ENCODE results near the gene INF2.
"Not testable (repeated sequence)": the region's sequence is repeated elsewhere in the genome, so short reads cannot be mapped to it uniquely, and the experiment has no call there.

Gene INF2

DNA sequence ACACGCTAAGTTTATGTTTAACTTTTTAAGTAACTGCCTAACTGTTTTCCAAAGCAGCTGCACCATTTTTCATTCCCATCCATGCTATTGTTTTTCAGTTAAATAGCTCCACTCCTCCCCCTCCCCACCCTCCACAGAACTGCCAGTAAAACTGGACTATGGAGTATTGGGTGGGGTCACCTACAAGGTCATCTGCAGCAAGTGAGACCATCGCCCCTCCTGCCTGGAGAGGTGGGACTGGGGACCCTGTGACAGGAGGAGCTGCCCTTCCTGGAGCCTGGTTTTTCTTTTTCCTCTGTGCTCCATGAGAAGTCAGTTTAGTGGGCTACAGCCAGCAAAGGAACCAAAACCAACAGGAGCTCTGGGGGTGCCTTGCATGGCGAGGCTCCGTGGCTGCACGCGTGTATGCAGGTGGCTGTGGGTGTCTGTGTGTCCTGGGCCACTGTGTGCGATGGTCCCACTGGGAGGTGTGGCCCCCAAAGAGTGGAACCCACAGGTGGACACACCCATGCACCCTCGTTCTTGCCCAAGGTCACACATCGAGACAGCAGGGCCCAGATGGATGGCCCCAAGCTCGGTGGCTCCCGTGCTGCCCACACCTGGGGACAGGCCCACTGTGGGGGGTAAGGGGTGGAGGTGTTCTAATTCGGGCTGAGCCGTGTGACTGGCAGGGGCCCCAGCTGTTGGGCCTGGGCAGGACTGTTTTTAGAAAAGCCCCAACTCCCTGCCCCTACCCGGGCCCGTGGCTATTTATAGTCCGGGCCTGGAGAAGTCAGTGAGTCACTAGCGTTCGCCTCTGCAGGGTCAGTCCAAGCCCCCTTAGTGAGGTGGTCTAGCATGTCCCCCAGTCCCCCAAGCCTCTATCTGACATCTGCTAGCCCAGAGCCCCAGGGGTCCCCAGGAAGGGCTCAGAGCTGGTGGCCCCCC lies 32.4 kb downstream of the INF2 start:
- no peak for DNase-seq (ENCODE audit: low read depth in 3 of 3)

DNA sequence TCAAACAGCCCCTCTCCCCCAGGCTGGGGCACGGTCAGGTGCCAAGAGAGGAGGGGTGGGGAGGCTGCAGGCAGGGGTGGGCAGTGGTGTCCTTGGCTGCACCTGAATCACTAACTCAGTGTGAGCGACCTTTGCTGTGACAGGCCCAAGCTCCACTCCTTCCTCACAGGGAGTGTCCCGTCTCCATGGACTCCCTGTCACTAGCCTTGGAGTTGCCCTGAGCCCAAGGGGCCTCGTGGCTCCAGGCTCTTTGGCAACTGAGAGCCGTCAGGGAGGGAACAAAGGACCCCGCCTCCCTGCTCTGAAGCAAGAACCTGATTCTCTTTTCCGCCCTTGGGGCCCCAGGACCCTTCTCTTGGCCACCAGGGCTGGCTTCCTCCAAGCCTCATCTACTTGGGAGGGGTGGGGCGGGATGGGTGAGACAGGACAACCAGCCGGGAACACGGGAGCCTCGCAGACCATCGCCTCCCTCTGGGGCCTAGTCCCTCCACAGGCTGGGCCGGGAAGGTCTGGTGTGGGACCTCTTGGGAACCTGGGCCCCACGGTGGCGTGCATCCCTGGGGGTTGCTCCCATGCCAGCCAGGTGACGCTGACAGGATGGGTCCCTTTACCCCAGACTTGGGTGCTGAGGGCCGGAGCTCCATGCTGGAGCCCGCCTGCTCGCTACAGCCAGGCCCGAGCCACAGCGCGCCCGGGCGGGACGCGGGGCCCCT lies 33.7 kb downstream of the INF2 start:
- DNase-seq (ENCODE audit: low read depth in 3 of 3): no peak

DNA sequence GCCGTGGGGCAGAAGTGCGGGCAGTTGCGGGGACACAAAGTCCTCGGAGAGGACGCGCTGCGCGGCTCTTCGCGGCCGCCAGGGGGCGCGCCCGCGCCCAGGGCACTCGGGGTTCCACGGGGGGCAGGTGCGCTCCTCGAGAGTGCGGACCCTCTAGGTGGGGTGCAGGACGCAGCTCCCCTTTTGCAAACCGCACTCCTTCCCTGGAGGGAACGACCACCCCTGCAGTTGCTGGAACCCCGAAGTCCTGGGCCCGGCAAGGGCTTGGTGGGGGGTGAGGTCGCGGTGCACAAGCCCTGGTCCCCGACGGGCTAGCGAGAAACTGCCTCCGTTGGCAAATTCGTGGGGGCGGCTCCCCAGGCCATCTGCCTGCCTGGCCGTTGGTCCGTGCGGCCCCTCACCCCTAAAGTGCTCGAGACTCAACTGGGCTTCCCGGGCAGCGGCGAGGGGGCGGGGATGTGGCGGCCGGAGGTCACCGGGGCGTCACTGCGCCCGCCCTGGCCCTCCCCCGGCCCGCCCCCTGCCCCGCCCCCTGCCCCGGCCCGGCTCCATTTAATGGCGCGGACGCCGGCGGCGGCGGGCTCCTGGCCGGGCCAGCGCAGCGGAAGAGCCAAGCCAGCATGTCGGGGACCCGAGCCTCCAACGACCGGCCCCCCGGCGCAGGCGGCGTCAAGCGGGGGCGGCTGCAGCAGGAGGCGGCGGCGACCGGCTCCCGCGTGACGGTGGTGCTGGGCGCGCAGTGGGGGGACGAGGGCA lies 34.4 kb downstream of the INF2 start, which contains the start of gene ADSS1:
ADSS1 (plus strand) TSS at position 579 of the 756 bp plus-strand sequence; CDS start at position 621, 42 bp downstream.
- DNase-seq (ENCODE audit: low read depth in 3 of 3): peak; percentile 15 to 50 (median 20)

DNA sequence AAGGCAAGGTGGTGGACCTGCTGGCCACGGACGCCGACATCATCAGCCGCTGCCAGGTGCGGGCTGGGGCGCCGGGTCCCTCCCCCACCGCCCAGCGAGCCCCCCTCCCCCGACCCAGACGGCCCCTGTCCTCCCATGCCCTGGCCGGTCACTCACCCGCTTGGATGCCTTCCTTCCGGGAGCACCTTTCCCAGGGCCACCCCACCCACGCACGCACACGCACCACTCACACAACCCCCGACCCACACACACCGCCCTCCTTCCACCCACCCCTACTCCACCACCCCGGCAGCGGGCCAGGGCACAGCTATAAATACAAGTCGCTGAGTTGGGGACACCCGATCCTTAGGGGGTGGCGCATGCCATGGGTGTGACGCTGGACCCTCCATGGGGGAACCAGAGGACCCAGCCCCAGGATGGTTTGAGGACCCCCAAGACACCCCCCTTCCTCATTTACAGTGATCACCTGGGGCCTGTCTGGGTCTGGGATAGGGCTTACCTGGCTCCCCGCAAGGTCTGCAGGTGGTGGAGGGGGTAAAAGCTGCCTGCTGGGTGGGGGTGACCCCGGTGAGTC lies 35.1 kb downstream of the INF2 start:
- no peak for DNase-seq (ENCODE audit: low read depth in 3 of 3)

DNA sequence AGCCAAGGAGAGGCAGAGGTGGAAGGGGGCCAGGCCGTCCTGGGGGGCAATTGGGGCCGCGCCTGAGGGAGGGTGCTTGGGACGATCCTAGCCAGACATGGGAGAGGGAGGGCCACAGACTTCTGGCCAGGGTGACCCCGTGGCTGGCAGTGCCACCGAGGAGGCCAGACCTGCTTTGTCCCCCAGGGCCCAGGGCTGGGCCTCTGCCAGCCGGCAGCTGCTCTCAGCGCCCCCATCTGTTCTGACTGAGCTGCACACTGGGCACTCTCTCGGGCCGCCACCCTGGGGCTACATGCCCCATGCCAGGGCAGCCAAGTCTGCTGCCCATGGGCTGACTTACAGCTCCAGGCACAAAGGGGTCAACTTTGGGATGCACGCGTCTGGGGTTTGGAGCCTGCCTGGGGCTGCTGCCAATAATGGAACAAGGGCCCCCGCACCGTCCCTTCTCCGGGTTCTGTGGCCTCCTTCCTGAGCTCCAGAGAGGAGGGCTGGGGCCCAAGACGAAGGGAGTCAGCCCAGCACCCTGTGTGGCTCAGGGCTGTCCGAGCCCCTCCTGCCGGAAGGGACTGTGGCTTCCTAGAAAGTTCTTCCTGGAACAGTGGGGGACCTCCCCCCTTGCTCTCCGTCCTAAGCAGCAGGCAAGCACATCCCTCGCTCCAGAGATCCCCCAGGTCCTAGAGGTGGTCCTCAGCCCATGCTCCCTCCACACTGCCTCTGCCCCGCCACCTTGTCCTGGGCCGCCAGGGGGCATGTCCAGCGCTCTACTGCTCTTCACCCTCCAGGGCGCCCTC lies 35.8 kb downstream of the INF2 start:
- no peak for DNase-seq (ENCODE audit: low read depth in 3 of 3)

DNA sequence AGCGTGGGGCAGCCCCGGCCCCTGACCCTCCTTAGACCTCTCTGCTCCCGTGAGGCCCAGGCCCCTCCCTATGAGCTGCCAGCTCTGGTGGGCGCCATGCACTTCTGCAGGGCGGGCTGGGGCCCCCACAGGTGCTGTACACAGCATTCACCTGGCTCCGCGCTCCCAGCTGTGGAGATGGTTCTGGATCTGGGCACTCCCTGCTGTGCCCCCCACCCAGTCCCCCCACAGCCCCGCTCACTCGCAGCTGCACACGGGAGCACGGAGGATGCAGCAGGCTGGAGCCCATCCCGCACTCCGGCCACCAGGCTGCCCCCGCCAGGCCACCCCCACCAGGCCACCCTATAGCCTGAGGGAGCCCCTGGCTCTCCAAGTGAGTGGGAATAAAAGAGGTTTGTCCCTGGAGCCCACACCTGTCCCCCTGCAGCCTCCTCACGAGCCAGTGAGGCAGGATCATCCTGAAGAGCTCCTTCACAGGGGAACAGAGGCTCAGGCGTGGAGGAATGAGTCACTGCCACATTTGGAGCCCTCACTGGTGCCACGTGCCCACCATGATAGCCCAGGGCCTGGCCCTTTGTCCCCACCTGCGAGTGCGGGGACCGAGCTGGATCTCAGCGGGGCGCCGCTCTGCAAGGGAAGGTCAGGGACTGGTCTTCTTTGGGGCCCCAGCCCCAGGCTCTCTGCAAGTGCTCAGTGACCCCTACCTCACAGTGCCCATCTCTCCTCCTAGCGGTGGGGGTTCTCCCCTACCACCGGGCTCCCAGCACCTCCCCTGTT lies 36.5 kb downstream of the INF2 start:
- DNase-seq (ENCODE audit: low read depth in 3 of 3): no peak

DNA sequence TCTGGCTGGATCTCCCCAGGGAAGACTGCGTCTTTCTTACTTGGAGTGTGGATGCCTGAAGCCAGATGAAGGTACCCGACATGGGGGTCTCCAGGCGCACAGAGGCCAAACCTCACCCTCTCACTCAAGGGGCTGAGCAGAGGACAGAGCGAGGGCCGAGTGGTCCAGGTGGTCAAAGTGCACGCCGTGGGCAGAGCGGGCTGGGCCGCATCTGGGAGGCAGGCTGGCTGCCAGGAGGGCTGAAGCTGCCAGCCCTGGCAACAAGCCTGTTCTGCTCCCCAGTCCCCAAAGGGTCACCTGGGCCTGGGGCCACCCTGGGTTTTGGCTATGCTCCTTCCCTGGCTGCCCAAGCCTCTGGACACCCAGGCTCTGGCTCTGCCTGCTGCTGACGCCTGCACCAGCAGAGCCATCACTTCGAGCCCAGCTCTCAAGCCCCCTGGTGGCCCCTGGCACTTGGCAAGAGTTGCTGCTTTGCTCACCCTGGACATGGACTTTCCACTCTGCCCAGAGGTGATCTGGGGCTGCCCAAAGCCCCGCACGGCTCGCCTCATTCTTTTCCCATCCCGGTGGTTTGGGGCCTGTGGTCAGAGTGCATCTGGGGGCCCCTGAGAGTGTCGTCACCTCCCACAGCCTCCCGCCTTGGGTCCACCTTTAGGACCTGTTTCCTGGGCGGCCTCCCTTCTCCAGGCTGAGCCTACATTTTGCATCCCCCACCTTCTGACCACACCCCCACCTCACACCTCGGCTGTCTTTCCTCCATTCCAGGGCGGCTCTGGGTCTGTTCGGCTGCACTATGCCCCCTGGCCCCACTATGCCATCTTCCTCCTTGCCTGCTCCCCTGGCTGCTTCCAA lies 37.4 kb downstream of the INF2 start:
- no peak for DNase-seq (ENCODE audit: low read depth in 3 of 3)

DNA sequence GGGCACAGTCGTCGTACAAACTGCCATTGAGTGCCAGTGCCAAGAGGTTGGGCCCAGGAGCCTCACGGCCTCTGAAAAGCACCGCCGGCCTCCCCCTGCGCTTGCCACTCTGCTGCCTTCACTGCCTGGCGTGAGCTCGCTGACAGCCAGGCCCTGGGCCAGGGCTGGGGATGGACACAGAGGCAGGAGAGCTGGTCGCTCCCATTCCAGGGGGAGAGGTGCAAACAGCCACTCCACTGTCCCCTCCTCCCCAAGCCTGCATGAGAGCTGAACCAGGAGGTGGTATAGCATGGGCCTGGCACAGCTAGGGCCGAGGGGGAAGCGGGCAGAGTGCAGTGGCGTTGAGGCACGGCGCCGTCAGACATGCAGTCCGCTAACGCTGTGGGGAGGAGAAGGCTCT lies 39.2 kb downstream of the INF2 start:
- no peak for DNase-seq (ENCODE audit: low read depth in 3 of 3)

DNA sequence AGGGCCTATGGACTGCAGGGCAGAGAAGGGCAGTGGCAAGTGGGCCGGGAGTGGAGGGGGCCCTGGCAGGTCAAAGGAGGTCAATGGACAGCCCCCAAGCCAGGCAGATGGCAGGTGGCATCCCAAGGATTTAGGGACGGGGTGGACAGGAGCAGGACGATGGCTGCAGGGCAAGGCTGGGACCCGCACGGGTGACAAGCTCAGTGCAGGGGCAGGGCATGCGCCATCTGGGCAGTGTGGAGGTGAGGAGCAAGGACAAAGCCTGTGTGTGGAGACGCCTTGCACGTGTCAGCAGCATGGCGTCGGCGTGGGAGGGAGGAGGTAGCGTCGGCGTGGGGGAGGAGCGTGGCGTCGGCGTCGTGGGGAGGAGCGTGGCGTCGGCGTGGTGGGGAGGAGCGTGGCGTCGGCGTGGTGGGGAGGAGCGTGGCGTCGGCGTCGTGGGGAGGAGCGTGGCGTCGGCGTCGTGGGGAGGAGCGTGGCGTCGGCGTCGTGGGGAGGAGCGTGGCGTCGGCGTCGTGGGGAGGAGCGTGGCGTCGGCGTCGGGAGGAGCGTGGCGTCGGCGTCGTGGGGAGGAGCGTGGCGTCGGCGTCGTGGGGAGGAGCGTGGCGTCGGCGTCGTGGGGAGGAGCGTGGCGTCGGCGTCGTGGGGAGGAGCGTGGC lies 39.9 kb downstream of the INF2 start:
- DNase-seq (ENCODE audit: low read depth in 3 of 3): not testable (repeated sequence)

DNA sequence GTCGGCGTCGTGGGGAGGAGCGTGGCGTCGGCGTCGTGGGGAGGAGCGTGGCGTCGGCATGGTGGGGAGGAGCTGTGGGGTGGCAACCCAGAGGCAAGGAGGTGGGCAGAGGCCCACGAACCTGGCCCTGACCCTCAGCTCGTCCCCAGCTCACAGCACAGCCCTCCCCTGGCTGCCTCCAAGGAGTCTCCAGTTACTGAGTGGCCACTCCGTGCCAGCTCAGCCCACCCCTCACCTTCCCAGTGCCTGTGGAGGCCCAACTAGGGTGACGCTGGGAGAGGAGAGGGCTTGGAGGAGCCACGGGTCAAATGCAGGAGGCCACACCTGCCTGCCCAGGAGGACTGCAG lies 40.4 kb downstream of the INF2 start:
- no peak for DNase-seq (ENCODE audit: low read depth in 3 of 3)

DNA sequence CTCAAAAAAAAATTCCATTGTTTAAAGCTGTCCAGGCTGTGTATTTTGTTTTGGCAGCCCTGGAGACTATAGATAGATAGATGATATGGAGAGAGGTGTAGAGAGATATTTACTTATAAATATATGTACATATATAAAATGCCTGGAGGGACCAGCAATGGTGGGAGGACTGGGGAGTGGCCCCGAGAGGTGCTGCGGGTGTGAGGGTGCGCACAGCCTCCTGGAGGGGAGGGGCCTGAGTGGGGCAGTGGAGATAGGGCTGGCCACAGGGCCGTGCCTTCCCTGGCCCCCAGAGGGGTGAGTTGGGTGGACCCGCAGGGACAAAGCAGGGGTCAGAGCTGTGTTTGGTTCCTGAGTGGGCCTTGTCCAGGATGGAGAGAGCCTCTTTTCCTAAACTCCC lies 41.1 kb downstream of the INF2 start:
- no peak for DNase-seq (ENCODE audit: low read depth in 3 of 3)

DNA sequence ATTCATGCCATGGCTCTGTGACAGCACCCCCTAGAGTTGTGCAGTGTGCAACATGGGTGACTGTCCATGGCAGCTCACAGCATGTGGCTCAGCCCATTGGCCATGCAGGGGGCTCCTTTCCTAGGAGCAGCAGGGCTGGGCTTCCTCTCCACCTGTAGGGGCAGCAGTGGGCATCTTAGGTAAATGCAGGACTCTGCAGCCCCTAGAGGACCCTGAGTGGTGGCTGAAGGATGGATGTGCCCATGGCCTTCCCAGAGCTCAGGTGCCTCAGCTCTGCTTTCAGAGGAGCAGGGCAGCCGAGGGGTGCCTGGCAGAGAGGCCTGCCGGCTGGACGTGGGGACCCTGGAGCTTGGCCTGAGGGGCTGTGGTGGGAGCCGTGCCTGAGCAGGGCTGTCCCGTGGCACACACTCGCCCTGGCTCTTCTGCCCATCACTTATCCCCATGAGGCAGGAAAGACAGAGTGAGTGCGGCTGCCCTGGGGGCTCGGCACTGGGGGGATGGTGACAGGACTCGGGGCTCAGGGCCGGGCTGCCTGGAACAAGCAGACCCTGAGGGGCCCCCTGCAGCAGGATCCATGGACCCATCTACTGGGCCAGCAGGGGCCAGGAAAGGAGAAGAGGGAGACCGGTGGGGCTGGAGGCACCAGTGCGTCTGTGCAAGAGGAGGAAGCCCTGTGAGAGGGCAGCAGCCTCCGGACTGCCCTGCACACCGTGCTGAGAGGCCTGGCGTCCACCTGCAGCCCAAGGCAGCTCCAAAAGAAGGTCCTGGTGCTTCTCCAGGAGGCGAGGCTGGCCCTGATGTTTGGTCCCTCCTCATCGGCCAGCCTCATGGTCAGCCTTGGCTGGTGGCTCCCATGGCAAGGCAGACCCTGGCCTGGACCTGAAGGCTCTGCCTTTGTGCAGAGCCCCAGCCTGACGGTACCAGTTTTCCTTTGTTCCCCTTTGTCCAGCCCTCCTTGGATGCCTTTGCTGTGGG lies 42.2 kb downstream of the INF2 start:
- no peak for DNase-seq (ENCODE audit: low read depth in 3 of 3)

DNA sequence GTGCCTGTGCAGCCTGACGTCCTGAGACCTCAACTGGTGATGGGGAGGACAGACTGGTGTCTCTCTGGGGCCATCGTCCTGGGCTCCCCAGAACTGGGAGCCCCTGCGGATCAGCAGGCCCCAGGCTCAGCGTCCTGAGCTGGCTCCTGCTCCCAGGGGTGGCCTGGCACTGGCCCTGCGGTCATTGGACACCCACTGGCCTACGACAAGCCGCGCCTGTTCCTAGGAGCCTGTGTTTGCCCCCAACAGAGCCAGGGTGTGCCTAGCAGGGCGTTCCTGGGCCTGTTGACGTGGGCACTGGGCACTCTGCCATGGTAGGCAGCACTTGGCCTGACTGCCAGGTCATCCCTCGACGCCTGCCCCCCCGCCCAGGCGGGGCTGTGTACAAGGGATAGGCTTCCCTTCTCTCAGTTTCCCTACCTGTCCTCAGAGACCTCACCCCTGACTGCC lies 43.0 kb downstream of the INF2 start:
- no peak for DNase-seq (ENCODE audit: low read depth in 3 of 3)

DNA sequence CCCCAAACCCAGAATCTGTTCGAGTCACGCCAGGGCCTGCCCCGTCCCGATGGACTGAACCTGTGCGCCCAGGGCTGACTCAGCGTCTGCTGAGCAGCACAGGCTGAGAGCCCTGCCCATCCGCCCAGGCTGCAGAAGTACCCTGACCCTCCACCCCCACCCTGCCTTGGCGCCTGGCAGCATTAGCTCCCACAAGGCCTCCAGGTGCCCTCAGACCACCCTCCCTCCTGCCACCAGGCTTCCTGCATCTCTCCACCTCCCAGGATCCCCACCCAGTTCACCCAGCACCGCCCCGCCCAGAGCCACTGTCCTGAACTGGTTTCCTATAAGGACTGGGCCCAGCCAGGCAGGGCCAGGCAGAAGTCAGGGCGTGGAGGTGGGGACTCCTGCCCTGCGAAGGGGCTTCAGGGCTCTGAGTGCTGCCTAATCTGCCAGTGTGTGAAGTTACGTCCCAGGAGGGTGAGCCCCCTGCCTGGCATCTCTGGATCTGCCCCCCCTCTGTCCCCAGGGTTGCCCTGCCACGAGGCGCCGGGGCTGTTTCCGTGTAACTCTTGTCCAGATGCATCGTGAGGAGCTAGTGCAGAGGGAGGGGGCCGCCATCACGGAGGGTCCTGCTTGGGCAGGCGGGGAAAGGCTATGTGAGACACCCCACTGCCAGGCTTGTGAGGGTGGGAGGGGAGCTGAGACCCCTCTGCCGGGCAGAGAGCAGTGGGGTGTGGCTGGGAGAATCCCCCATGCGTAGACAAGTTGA lies 43.7 kb downstream of the INF2 start:
- DNase-seq (ENCODE audit: low read depth in 3 of 3): no peak

DNA sequence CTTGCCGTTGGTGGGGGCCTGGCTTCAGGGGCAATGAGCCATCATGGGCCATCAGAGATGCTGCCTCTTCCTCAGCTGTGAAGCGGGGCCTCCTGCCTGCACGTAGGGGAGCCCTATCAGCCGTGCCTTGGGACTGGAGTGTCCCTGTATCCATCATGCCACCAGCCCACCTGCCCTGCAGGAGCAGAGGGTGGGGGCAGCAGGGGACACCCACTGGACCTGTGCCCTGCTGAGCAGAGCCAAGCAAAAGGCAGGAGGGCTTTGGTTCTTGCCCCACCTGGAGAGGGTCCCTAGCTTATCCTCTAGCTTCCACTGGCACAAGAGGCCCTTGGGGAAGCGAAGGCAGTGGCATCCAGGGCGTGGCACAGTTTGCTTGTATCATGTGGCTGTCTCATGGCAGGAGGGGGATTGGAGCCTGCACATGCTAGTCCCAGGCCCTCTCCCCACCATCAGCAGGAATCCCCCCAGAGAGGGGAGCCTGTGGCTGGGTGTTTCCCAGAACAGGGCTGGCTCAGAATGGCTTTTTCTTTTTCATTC lies 44.7 kb downstream of the INF2 start:
- no peak for DNase-seq (ENCODE audit: low read depth in 3 of 3)

DNA sequence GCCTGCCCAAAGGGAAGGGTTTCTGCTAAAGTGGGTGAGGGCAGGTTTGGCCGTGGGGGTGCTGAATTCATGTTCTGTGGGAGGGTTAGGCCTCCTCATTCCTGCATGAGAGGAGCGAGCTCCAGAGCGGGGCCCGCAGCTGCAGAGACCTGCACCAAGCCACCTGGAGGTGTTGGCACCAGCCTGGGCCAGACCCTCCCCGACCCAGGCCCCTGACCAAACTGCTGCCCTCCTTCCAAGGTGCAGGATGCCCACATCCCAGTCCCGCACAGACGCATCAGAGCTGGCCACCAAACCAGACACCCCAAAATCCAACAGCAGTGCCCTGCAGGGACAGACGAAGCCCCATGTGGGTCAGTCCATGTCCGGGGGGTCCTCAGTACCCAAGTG lies 45.2 kb downstream of the INF2 start:
- DNase-seq (ENCODE audit: low read depth in 3 of 3): no peak
